ENCODE data around the gene LYZL1. TPM values are rescaled to one million over a fixed set of nuclear protein-coding genes. Genes with fewer than 3 reads are reported as not detected.
"Not testable (repeated sequence)": the region's sequence is repeated elsewhere in the genome, so short reads cannot be mapped to it uniquely, and the experiment has no call there.

LYZL1 gene
- total RNA-seq, 1 donor from 2014 or later, result not detected

DNA sequence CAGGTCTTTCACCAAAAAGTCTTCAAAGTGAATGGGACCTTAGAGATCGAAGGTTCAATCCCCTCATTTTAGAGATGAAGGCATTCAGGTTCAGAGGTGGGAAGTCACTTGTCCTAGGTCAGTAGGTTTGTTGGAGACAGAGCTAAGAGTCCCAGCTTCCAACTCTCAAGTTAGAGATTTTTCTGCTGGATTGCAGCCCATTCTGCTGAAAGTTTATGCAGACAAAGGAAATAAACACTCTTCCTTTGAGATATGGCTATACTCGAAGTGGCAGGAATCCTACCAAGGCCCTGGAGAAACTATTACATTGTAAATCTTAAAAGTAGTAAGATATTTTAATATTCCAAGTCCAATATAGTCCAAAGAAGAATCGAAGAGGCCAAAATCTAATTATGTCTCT, 64.4 kb downstream of the LYZL1 start:
- DNase-seq (no peak), ATAC-seq (no peak)
- Histone ChIP-seq H3K27ac (no peak overlapping the region), H3K27me3 (no peaks in the 10 kb centered on the region), H3K4me1 (peaks cover 6% of the 10 kb centered on the region), H3K9me3 (no peaks in the 10 kb centered on the region), H3K36me3 (no peaks in the 10 kb centered on the region), H3K4me3 (no peak overlapping the region)
- TF ChIP-seq, protein P1, sequence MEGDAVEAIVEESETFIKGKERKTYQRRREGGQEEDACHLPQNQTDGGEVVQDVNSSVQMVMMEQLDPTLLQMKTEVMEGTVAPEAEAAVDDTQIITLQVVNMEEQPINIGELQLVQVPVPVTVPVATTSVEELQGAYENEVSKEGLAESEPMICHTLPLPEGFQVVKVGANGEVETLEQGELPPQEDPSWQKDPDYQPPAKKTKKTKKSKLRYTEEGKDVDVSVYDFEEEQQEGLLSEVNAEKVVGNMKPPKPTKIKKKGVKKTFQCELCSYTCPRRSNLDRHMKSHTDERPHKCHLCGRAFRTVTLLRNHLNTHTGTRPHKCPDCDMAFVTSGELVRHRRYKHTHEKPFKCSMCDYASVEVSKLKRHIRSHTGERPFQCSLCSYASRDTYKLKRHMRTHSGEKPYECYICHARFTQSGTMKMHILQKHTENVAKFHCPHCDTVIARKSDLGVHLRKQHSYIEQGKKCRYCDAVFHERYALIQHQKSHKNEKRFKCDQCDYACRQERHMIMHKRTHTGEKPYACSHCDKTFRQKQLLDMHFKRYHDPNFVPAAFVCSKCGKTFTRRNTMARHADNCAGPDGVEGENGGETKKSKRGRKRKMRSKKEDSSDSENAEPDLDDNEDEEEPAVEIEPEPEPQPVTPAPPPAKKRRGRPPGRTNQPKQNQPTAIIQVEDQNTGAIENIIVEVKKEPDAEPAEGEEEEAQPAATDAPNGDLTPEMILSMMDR (IDR thresholded peaks at IDR 0.05), result no peak
- intact Hi-C loops (cut with DNase I), result no loop called here

DNA sequence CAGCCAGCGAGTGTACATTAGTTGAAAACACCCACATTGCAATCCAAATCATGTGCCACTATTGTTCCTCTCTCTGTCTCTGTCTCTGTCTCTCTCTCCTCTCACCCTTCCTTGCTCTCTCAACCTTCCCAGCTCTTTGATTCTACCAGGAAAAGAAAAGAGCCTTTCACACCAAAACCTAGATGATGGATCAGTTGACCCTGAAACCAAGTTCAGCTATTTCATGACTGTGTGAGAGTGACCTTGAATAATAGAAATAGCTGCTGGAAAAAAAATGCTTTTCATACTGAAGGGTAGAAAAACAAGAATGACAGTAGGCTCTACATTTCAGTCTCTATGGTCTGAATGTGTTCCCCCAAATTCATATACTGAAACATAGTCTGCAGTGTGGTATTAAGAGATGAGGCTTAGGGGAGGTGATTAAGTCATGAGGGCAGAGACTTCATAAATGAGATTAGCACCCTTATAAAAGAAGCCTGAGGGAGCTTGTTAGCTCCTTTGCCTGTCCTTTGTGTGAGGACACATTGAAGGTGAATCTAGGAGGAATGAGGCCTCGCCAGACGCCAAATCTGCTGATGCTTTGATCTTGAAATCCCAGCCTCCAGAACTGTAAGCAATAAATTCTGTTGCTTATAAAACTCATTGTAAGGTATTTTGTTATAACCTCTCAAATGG, 65.2 kb downstream of the LYZL1 start:
- H3K27ac ChIP-seq, result no peak overlapping the region
- DNase-seq (no peak), ATAC-seq (no peak)
- no peak overlapping the region for H3K4me3 ChIP-seq
- TF ChIP-seq, protein P1 (IDR thresholded peaks at IDR 0.05), result no peak
- peaks cover 6% of the 10 kb centered on the region for H3K4me1 ChIP-seq
- no peaks in the 10 kb centered on the region for H3K36me3 ChIP-seq
- H3K9me3 ChIP-seq, result no peaks in the 10 kb centered on the region
- no peaks in the 10 kb centered on the region for H3K27me3 ChIP-seq
- intact Hi-C loops (cut with DNase I), result no loop called here

DNA sequence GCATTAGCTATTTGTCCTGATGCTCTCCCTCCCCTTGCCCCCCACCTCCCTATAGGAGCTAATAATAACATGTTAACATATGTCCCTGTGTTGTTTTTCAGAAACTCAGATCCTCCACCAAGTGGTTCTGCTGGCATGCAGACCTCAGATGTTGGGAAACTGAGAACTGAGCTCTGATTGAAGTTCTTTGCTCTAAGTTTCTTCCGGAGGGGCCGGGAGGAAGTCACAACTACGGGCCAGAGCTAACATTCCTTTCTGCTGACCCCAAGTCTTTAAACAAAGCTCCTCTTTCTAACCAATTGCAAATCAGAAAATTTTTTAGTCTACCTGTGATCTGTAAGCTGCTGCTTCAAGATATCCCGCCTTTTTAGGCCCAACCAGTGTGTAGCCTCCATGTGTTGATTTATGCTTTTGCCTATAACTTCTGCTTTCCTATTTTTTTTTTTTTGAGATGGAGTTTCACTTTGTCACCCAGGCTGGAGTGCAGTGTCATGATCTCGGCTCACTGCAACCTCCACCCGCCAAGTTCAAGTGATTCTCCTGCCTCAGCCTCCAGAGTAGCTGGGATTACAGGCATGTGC, 66.6 kb downstream of the LYZL1 start:
- no peak for DNase-seq
- Histone ChIP-seq H3K9me3 (no peaks in the 10 kb centered on the region), H3K4me1 (peaks cover 6% of the 10 kb centered on the region), H3K36me3 (no peaks in the 10 kb centered on the region), H3K27me3 (no peaks in the 10 kb centered on the region), H3K27ac (no peak overlapping the region), H3K4me3 (no peak overlapping the region)
- intact Hi-C loops (cut with DNase I), result no loop called here
- TF ChIP-seq, protein P1 (IDR thresholded peaks at IDR 0.05), result no peak
- no peak for ATAC-seq

DNA sequence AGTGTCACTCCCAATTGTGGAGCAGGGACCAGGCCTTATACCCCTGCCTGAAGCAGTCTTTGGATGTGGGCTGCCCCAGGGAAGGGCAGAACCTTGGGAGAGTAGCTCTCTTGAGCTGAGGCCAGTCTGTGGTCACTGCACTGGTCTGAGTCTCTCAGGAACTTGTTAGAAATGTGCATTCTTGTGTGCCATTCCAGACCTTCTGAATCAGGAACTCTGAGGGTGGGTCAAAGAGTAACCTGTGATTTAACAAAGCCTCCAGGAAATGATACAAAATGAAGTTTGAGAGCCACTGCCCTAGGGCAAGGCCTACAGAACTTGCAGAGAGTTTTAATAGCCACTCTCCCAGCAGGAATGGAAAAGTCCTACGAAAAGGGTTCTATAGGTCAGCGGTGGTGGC, 68.1 kb downstream of the LYZL1 start:
- no peaks in the 10 kb centered on the region for H3K36me3 ChIP-seq
- H3K27ac ChIP-seq, result no peak overlapping the region
- ATAC-seq (no peak), DNase-seq (no peak)
- no peak overlapping the region for H3K4me3 ChIP-seq
- intact Hi-C loops (cut with DNase I), result no loop called here
- TF ChIP-seq, protein P1 (IDR thresholded peaks at IDR 0.05), result no peak
- H3K4me1 ChIP-seq, result peaks cover 6% of the 10 kb centered on the region
- no peaks in the 10 kb centered on the region for H3K27me3 ChIP-seq
- H3K9me3 ChIP-seq, result no peaks in the 10 kb centered on the region

DNA sequence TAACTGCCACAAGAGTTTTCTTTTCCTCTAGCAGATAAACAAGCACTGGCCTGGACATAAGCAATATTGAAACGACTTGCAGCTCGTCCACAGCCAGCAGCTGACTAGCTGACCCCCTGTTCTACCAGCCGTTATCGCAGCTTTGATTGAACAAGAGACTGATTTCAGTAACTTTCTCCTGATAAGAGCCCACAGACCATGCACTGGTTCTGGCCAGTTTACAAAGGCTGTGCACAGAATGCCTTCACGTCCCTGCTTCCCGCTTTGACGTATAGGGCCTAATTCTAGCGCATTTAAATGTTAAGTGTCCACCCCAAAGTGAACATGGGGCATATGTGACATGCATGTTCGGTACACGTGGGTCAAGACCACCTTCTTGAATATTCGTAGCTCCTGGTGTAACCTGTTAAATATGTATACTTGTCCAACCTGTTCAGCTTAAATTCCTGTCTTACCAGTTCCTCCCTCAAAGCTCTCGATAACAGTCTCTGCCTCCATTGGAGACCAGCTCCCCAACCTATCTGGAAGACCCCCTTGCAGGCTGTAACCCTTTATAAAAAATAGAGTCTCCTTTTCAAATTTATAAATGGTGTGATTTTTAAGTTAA, 69.2 kb downstream of the LYZL1 start:
- Histone ChIP-seq H3K27me3 (no peaks in the 10 kb centered on the region), H3K4me1 (peaks cover 6% of the 10 kb centered on the region), H3K27ac (no peak overlapping the region), H3K4me3 (no peak overlapping the region), H3K9me3 (no peaks in the 10 kb centered on the region), H3K36me3 (no peaks in the 10 kb centered on the region)
- TF ChIP-seq, protein P1 (IDR thresholded peaks at IDR 0.05), result no peak
- intact Hi-C loops (cut with DNase I), result no loop called here
- ATAC-seq (no peak), DNase-seq (no peak)

DNA sequence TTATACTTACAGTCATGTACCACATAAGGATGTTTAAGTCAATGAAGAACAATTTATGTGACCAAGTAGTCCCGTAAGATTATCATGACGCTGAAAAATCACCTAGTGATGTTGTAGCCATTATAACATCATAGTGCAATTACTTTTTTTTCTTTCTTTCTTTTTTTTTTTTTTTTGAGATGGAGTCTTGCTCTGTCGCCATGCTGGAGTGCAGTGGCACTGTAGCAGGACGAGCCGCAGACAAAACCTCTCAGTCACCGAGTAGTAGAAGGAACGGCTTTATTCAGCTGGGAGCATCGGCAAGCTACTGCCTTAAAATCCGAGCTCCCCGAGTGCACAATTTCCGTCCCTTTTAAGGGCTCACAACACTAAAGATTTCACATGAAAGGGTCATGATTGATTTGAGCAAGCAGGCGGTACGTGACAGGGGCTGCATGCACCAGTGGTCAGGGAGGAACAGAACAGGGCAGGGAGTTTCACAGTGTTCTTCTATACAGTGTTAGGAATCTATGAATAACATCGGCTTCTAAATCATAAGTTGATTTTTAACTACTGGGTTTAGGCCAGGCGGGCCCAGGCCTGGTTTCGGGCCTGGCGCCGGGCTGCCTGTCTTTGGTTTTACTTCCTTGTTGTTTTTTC, 71.5 kb downstream of the LYZL1 start:
- ATAC-seq; H3K4me3 ChIP-seq; H3K27me3 ChIP-seq; H3K4me1 ChIP-seq; H3K36me3 ChIP-seq; H3K9me3 ChIP-seq; DNase-seq; H3K27ac ChIP-seq; intact Hi-C loops (cut with DNase I): not testable (repeated sequence)

Data from upper lobe of right lung (tissue), 1 donor.